KOPT-K1 (cell line): ENCODE data around the gene FAXDC2.
A peak's percentile ranks its signal among the peaks of the same experiment; 100 is the strongest.

ENCODE experiments used
- H3K27ac ChIP-seq: fragments of 200-600 bp; sonication (generic); 2 replicates; pipeline ENCODE4 v1.5.1; 2016; ENCODE audit warnings: antibody characterized with exemption, mild to moderate bottlenecking, low read depth, low read length; ENCODE audit not compliant: poor library complexity, severe bottlenecking
- H3K36me3 ChIP-seq: fragments of 200-600 bp; sonication (generic); 2 replicates; pipeline ENCODE4 v1.5.1; 2017; ENCODE audit warnings: antibody characterized with exemption, mild to moderate bottlenecking, low read length, moderate library complexity; ENCODE audit not compliant: insufficient read depth
- H3K9me3 ChIP-seq: fragments of 200-600 bp; sonication (generic); 2 replicates; pipeline ENCODE4 v1.5.1; 2017; ENCODE audit warnings: antibody characterized with exemption, low read length, mild to moderate bottlenecking; ENCODE audit not compliant: insufficient read depth, poor library complexity, severe bottlenecking

Gene FAXDC2

DNA sequence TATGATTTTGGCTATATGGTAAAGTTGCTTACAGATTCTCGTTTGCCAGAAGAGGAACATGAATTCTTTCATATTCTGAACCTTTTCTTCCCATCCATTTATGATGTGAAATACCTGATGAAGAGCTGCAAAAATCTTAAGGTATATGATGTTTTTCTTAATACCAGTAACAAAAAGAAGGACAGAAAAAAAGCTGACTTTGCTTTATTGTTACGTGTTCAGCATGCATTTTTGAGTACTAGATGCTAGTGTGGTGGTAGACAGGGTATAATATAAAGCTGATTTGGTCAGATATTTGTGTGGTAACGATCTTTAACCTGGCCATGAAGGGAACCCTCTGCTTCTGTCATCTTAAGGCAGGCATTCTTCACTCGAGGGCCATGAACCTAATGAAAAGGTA is 21.3 kb upstream of the FAXDC2 start:
- no peak overlapping the region for H3K27ac ChIP-seq
- peaks cover 91% of the 10 kb centered on the region for H3K36me3 ChIP-seq
- no peaks in the 10 kb centered on the region for H3K9me3 ChIP-seq

GRCh38 chr5:154868702-154869101 is 18.3 kb upstream of the FAXDC2 start:
- peaks cover 91% of the 10 kb centered on the region for H3K36me3 ChIP-seq

GRCh38 chr5:154866841-154867240 is 16.4 kb upstream of the FAXDC2 start:
- H3K36me3 ChIP-seq: peaks cover 92% of the 10 kb centered on the region
- H3K27ac ChIP-seq: no peak overlapping the region
- H3K9me3 ChIP-seq: no peaks in the 10 kb centered on the region

More at GRCh38 chr5:154868702-154869101, 18.3 kb upstream of the FAXDC2 start:
- Histone ChIP-seq H3K9me3 (no peaks in the 10 kb centered on the region), H3K27ac (no peak overlapping the region)

- Histone ChIP-seq H3K27ac (no peak overlapping the region), H3K9me3 (no peaks in the 10 kb centered on the region), H3K36me3 (peaks cover 90% of the 10 kb centered on the region)
Observed at GRCh38 chr5:154865466-154866184, 15.2 kb upstream of the FAXDC2 start.

DNA sequence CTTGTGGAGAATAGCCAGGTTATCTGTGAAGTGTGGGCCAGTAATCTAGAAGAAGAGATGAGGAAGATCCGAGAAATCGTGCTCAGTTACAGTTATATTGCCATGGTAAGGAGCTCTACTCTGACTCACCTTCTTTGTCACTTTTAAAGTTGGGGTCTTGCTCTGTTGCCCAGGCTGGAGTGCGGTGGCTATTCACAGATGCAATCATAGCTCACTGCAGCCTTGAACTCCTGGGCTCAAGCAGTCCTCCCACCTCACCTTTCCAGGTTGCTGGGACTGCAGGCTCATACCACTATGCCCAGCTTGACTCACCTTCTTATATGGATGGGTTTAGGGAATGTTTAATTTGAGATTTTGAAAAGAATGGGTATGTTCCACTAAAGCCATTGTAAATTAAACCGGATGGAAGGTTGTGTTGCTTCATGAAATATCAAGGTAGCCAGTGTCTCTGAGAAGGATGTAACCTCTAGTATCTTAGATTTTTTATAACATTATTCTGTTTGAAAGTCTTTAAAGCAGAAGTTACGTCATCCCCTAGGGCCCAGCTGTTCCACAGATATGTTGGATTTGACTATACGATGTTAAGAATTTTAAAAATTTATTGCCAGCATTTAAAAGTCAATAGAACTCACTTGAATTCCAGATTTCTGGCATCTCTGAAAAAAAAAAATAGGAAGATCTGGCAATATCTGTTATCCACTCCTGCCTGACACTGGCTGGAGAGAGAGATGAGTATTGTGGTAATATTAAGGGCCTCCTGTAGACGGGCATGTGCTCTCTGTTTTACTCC is 13.1 kb upstream of the FAXDC2 start:
- Histone ChIP-seq H3K9me3 (no peaks in the 10 kb centered on the region), H3K27ac (no peak overlapping the region), H3K36me3 (peaks cover 70% of the 10 kb centered on the region)

DNA sequence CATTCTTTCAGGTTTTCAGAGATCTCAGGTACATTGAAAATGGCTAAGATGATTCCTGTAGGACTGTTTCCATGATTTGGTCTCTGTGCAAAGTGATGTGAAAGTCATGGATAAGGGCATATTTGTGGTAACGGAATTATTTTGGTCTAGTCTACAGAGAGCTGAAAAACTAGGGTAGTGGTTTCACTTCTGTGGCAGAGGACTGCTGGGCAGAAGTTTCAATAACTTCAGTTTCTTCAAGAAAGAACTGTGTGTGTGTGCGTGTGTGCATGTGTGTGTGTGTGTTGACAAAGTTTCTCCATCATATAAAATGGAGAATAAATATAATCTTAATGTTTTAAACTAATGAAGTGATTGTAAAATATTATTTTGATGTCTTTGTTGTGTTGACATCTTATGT is 12.4 kb upstream of the FAXDC2 start:
- peaks cover 67% of the 10 kb centered on the region for H3K36me3 ChIP-seq
- H3K9me3 ChIP-seq: no peaks in the 10 kb centered on the region
- no peak overlapping the region for H3K27ac ChIP-seq

DNA sequence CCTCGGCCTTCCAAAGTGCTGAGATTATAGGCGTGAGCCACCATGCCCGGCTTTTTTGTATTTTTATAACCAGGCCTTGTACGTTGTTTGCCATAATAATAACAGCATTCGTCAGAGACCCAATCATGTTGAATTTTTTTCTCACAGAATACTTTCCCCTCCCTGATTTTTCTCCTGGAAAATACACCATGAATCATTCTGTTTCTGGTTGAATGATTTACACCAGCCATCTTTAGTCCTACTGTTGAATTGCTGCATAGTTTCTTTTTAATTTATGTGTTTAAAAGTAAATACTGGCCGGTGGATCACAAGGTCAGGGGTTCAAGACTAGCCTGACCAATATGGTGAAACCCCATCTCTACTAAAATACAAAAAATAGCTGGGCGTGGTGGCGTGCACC is 11.5 kb upstream of the FAXDC2 start:
- H3K27ac ChIP-seq: no peak overlapping the region
- H3K9me3 ChIP-seq: no peaks in the 10 kb centered on the region
- H3K36me3 ChIP-seq: peaks cover 60% of the 10 kb centered on the region

DNA sequence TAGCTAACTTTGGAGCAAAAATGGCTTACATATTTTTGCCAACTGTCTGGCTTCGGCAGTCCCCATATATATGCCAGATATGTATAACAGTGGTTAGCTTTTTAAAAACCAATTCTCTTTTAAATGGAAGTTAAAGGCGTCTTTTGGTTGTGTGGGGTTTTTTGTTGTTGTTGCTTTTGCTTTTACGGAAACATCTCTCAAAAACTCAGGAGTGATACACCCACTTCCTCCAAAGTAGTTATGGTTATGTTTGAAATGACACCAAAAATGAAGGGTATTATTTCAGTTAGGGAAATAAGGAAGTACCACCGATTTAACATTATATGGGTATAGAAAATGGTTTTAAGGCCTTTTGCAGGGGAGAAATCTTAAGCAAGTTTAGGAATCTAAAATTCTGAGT is 10.4 kb upstream of the FAXDC2 start:
- Histone ChIP-seq H3K36me3 (peaks cover 48% of the 10 kb centered on the region), H3K27ac (no peak overlapping the region), H3K9me3 (no peaks in the 10 kb centered on the region)

DNA sequence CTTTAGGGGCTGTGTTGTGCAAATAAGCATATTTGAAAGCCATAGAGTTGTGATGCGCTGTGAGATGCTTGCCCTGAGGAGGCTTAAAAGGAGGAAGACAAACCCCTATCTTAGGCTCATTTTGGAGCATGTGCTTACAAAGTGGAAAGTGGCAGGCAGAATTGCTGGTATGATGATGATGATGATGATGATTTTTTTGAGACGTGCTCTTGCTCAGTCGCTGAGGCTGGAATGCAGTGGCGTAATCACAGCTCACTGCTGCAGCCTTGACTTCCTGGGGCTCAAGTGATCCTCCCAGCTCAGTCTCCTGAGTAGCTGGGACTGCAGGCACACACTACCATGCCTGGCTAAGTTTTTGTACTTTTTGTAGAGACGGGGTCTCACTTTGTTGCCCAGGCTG is 9.7 kb upstream of the FAXDC2 start:
- Histone ChIP-seq H3K27ac (peak overlapping the region; percentile 95), H3K9me3 (no peaks in the 10 kb centered on the region), H3K36me3 (peaks cover 42% of the 10 kb centered on the region)

- Histone ChIP-seq H3K36me3 (peaks cover 33% of the 10 kb centered on the region), H3K27ac (peak overlapping the region; percentile 95), H3K9me3 (no peaks in the 10 kb centered on the region)
Observed at GRCh38 chr5:154858972-154859871, 8.8 kb upstream of the FAXDC2 start.

DNA sequence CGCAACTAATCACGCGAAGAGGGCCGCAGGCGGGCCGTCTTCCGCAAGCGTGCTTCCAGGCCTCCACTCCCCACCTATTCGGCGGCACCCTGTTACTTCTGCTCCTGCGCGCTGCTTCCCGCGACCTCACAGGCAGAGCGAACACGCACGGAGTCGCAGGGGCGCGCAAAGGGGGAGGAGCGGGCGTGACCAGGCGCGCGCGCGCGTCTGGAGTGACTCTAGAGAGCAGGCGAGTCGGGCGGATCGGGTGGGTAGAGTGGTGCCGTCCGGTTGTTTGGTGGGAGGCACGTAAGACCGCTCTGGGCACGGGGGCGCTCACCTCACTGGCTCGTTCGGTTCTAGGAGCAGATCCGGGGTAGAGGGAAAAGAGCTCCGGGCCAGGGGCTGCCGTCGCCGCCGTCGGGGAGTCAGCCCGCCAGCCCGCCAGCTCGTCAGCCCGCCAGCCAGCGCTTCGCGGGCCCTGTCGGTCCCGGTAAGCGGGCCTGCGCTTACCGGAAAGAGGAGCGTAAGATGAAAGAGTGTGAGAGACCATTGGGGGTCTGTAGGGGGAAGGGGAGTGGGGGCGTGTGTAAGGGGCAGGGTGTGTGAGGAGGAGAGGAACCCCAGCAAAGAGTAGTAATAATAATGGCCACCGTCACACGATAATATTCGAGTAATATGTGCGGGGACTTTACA is 8.0 kb upstream of the FAXDC2 start, which contains the start of gene CNOT8:
Gene CNOT8 (plus strand): TSS at position 331 of the 675 bp plus-strand sequence. CDS start 4,652 bp downstream, outside the sequence.
- H3K36me3 ChIP-seq: peaks cover 25% of the 10 kb centered on the region
- H3K9me3 ChIP-seq: no peaks in the 10 kb centered on the region
- H3K27ac ChIP-seq: peak within 1 kb of the TSS; percentile 95

DNA sequence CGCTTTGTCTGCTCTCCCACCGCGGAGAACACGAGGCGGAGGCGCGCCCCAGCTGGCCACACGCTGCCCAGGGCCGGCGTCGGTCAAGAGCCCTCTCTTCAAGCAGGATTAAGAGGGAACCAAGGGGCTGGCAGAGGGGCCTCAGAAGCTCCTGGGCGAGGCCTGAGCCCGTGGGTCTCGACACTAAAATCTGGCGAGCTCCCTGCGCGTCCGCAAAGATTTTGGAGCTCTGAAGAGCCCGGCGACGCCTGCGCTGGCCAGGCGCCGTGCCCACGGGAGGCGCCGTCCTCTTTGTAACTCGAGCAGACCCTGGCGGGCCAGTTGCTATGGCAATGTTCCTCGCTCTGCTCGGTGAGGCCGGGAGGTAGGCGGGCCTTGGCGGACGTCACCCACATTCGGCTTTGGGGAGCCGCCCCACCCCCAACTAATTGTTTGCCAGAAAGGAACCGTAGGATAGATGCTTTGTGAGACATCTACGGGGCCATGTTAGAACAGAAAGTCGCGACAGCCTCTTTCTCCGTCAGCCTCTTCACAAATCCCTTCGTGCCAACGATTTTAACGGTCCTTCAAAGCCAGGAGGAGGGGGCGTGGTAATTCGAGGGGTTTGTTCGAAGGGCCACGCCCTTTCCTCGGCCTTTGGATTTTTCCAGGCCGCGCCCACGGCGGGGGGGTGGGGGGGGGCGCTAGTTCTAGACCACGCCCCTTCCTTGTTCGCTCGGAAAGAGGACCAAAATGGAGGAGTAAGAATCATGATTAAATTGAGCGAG is 7.3 kb upstream of the FAXDC2 start:
- Histone ChIP-seq H3K36me3 (peaks cover 18% of the 10 kb centered on the region), H3K9me3 (no peaks in the 10 kb centered on the region), H3K27ac (peak overlapping the region; percentile 95)

DNA sequence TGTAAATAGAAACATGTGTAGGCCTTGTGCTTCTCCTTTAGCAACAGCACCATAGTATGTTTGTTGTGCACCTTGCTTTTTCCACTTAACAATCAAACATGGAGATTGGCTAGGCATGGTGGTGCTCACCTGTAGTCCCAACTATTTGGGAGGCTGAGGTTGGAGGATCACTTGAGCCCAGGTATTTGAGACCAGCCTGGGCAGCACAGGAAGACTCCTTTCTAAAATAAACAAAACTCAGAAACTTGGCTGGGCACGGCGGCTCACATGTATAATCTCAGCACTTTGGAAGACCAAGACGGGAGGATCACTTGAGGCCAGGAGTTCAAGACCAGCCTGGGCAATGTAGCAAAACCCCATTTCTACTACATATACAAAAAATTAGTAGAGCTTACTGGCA is 948 bp upstream of the FAXDC2 start:
- Histone ChIP-seq H3K36me3 (no peaks in the 10 kb centered on the region), H3K27ac (no peak overlapping the region), H3K9me3 (no peaks in the 10 kb centered on the region)

GRCh38 chr5:154849791-154850201 is 607 bp downstream of the FAXDC2 start:
- Histone ChIP-seq H3K27ac (no peak overlapping the region), H3K9me3 (no peaks in the 10 kb centered on the region), H3K36me3 (no peaks in the 10 kb centered on the region)
